HG03354 (cell line): ENCODE results near the gene RTL5.

Experiments
- ATAC-seq: cut with Tn5 transposase; IDR thresholded peaks from one replicate; pipeline ENCODE4 v1.9.1; 2021; ENCODE audit warnings: mild to moderate bottlenecking; ENCODE audit not compliant: unreplicated experiment, poor library complexity, severe bottlenecking

Gene RTL5

GRCh38 chrX:72110876-72111708 lies 20.6 kb downstream of the RTL5 start:
- no peak for ATAC-seq

- no peak for ATAC-seq
Observed at GRCh38 chrX:72110051-72110875, 21.5 kb downstream of the RTL5 start.

- no peak for ATAC-seq
Observed at GRCh38 chrX:72108666-72109065, 23.0 kb downstream of the RTL5 start.

- ATAC-seq: no peak
Observed at GRCh38 chrX:72107841-72108595, 23.7 kb downstream of the RTL5 start.

GRCh38 chrX:72107320-72107719 lies 24.4 kb downstream of the RTL5 start:
- no peak for ATAC-seq

- peak; percentile 55 for ATAC-seq
Observed at GRCh38 chrX:72105436-72105835, 26.3 kb downstream of the RTL5 start.

- ATAC-seq: no peak
Observed at GRCh38 chrX:72102760-72103159, 29.0 kb downstream of the RTL5 start.

- no peak for ATAC-seq
Observed at GRCh38 chrX:72102126-72102525, 29.6 kb downstream of the RTL5 start.

GRCh38 chrX:72101597-72102037 lies 30.1 kb downstream of the RTL5 start:
- ATAC-seq: no peak

- peak; percentile 77 for ATAC-seq
Observed at GRCh38 chrX:72100824-72101351, 30.8 kb downstream of the RTL5 start.

- ATAC-seq: peak; percentile 4
Observed at GRCh38 chrX:72100051-72100755, 31.5 kb downstream of the RTL5 start.

- ATAC-seq: no peak
Observed at GRCh38 chrX:72097098-72097497, 34.6 kb downstream of the RTL5 start.

GRCh38 chrX:72095370-72095769 lies 36.3 kb downstream of the RTL5 start:
- no peak for ATAC-seq

- ATAC-seq: peak; percentile 96
Observed at GRCh38 chrX:72094894-72095293, 36.8 kb downstream of the RTL5 start.

GRCh38 chrX:72089254-72089653 lies 42.5 kb downstream of the RTL5 start:
- no peak for ATAC-seq

GRCh38 chrX:72088761-72089160 lies 43.0 kb downstream of the RTL5 start:
- no peak for ATAC-seq

GRCh38 chrX:72086995-72087394 lies 44.7 kb downstream of the RTL5 start:
- no peak for ATAC-seq

- ATAC-seq: no peak
Observed at GRCh38 chrX:72084114-72084513, 47.6 kb downstream of the RTL5 start.

GRCh38 chrX:72083291-72083690 lies 48.4 kb downstream of the RTL5 start:
- no peak for ATAC-seq
